Mesothelial cell of epicardium (in vitro differentiated cells): ENCODE measurements around the gene MACROD2. TPM values are rescaled to one million over a fixed set of nuclear protein-coding genes. Genes with fewer than 3 reads are reported as not detected.

ENCODE experiments used
- DNase-seq, 2 experiments: peaks; one replicate each; pipeline ENCODE4 v3.0.0; 2021; ENCODE audit warnings: low spot score in 2 of 2; ENCODE audit not compliant: unreplicated experiment in 2 of 2
- H3K27ac Mint-ChIP-seq: 2 replicates; pipeline ENCODE4 v1.8.0; 2021; ENCODE audit warnings: mixed read lengths
- H3K27me3 Mint-ChIP-seq: 2 replicates; pipeline ENCODE4 v1.8.0; 2021; ENCODE audit warnings: low read depth, mixed read lengths
- H3K36me3 Mint-ChIP-seq: 2 replicates; pipeline ENCODE4 v1.8.0; 2021; ENCODE audit warnings: mixed read lengths
- H3K4me1 Mint-ChIP-seq: 2 replicates; pipeline ENCODE4 v1.8.0; 2021; ENCODE audit warnings: mixed read lengths
- H3K4me3 Mint-ChIP-seq: 2 replicates; pipeline ENCODE4 v1.8.0; 2021; ENCODE audit warnings: mild to moderate bottlenecking, moderate library complexity, mixed read lengths
- H3K9me3 Mint-ChIP-seq: 2 replicates; pipeline ENCODE4 v1.8.0; 2021; ENCODE audit warnings: mixed read lengths
- CTCF ChIP-seq: fragments of 200-600 bp; sonication (generic); IDR thresholded peaks from one replicate; pipeline ENCODE4 v1.5.0; 2021; ENCODE audit warnings: antibody characterized with exemption; ENCODE audit not compliant: unreplicated experiment
- total RNA-seq: library from RNA; stranded (reverse); gene quantifications from 3 replicates; pipeline ENCODE4 v1.2.1, GENCODE V29; 2021

Gene MACROD2
- total RNA-seq, 1 donor from 2014 or later = 10.0 TPM

GRCh38 chr20:14232650-14233049, 237.3 kb downstream of the MACROD2 start:
- DNase-seq = no peak
- H3K9me3 Mint-ChIP-seq = peaks cover 11% of the 10 kb centered on the region
- no peak overlapping the region for H3K27ac Mint-ChIP-seq
- no peak overlapping the region for H3K4me3 Mint-ChIP-seq
- H3K36me3 Mint-ChIP-seq = no peaks in the 10 kb centered on the region
- no peak for TF ChIP-seq CTCF
- H3K4me1 Mint-ChIP-seq = peaks cover 6% of the 10 kb centered on the region
- no peaks in the 10 kb centered on the region for H3K27me3 Mint-ChIP-seq

GRCh38 chr20:14234666-14235295, 239.5 kb downstream of the MACROD2 start:
- peak overlapping the region; percentile 25 for H3K27ac Mint-ChIP-seq
- H3K9me3 Mint-ChIP-seq = peaks cover 16% of the 10 kb centered on the region
- no peaks in the 10 kb centered on the region for H3K27me3 Mint-ChIP-seq
- no peaks in the 10 kb centered on the region for H3K36me3 Mint-ChIP-seq
- TF ChIP-seq CTCF = no peak
- no peak for DNase-seq
- H3K4me3 Mint-ChIP-seq = no peak overlapping the region
- peaks cover 6% of the 10 kb centered on the region for H3K4me1 Mint-ChIP-seq

GRCh38 chr20:14235355-14235754, 240.0 kb downstream of the MACROD2 start:
- Mint-ChIP-seq H3K4me1 (peaks cover 6% of the 10 kb centered on the region), H3K9me3 (peaks cover 15% of the 10 kb centered on the region), H3K36me3 (no peaks in the 10 kb centered on the region), H3K27me3 (no peaks in the 10 kb centered on the region), H3K4me3 (no peak overlapping the region), H3K27ac (no peak overlapping the region)
- TF ChIP-seq CTCF = no peak
- DNase-seq = no peak

GRCh38 chr20:14245368-14245970, 250.2 kb downstream of the MACROD2 start:
- Mint-ChIP-seq H3K9me3 (no peaks in the 10 kb centered on the region), H3K4me3 (no peak overlapping the region), H3K27me3 (no peaks in the 10 kb centered on the region), H3K4me1 (peaks cover 38% of the 10 kb centered on the region), H3K27ac (peak overlapping the region; percentile 60), H3K36me3 (no peaks in the 10 kb centered on the region)
- DNase-seq = no peak
- TF ChIP-seq CTCF = no peak

GRCh38 chr20:14259689-14260088, 264.4 kb downstream of the MACROD2 start:
- Mint-ChIP-seq H3K9me3 (peaks cover 17% of the 10 kb centered on the region), H3K4me3 (no peak overlapping the region), H3K36me3 (peaks cover 5% of the 10 kb centered on the region), H3K27me3 (no peaks in the 10 kb centered on the region), H3K4me1 (peaks cover 11% of the 10 kb centered on the region), H3K27ac (no peak overlapping the region)
- no peak for DNase-seq
- TF ChIP-seq CTCF = no peak

GRCh38 chr20:14260367-14260766, 265.1 kb downstream of the MACROD2 start:
- no peak for DNase-seq
- Mint-ChIP-seq H3K27ac (no peak overlapping the region), H3K9me3 (peaks cover 21% of the 10 kb centered on the region), H3K27me3 (no peaks in the 10 kb centered on the region), H3K4me3 (no peak overlapping the region), H3K36me3 (peaks cover 7% of the 10 kb centered on the region), H3K4me1 (peaks cover 11% of the 10 kb centered on the region)
- TF ChIP-seq CTCF = no peak
